ENCODE results near the gene USP20. TPM values are rescaled to one million over a fixed set of nuclear protein-coding genes. Genes with fewer than 3 reads are reported as not detected.

Gene USP20
- total RNA-seq, 4 donors from 2014 or later = 23.9 to 61.8 (median 52.0) TPM

DNA sequence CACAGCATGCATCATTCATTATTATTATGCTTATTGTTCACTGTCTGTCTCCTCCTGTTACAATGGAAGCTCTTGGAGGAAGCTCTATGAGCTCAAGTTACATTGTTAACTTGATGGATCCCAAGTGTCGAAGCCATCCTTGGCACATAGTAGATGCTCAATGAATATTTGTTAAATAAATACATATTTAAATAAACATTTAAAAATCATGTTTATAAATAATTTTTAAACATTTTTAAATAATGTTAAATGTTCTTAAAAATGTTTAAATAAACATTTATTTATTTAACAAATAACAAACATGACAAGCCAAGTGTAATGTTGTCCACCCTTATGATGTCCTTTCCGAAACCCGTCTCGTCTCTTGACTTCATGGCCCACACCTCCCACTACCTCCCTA is 69.5 kb downstream of the USP20 start:
- DNase-seq = no peak
- Histone ChIP-seq H3K36me3 (peaks cover 53 to 54% of the 10 kb centered on the region in 2 donors), H3K4me3 (replicated peaks in 1 of 3) (no peak overlapping the region), H3K4me1 (no peaks in the 10 kb centered on the region), H3K9me3 (no peaks in the 10 kb centered on the region), H3K27me3 (no peaks in the 10 kb centered on the region), H3K27ac (no peak overlapping the region)
- no peak for TF ChIP-seq POLR2A (IDR thresholded peaks at IDR 0.05)
- TF ChIP-seq, protein P1, sequence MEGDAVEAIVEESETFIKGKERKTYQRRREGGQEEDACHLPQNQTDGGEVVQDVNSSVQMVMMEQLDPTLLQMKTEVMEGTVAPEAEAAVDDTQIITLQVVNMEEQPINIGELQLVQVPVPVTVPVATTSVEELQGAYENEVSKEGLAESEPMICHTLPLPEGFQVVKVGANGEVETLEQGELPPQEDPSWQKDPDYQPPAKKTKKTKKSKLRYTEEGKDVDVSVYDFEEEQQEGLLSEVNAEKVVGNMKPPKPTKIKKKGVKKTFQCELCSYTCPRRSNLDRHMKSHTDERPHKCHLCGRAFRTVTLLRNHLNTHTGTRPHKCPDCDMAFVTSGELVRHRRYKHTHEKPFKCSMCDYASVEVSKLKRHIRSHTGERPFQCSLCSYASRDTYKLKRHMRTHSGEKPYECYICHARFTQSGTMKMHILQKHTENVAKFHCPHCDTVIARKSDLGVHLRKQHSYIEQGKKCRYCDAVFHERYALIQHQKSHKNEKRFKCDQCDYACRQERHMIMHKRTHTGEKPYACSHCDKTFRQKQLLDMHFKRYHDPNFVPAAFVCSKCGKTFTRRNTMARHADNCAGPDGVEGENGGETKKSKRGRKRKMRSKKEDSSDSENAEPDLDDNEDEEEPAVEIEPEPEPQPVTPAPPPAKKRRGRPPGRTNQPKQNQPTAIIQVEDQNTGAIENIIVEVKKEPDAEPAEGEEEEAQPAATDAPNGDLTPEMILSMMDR (IDR thresholded peaks at IDR 0.05) = no peak
- WGBS, 2 donors = 95 to 96% methylated on average over 4 of the region's 4 CpGs
- intact Hi-C loops (cut with DNase I) = no loop called here

DNA sequence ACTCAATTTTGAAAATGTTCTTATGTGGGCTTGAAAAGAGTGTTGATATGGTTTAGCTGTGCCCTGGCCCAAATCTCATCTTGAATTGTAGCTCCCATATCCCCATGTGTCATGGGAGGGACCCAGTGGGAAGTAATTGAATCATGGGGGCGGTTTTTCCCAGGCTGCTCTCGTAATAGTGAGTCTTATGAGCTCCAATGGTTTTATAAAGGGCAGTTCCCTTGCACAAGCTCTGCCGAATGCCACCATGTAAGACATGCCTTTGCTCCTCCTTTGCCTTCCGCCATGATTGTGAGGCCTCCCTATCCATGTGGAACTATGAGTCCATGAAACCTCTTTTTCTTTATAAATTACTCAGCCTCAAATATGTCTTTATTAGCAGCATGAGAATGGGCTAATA is 71.0 kb downstream of the USP20 start:
- Histone ChIP-seq H3K4me3 (replicated peaks in 1 of 3) (no peak overlapping the region), H3K27ac (no peak overlapping the region), H3K9me3 (no peaks in the 10 kb centered on the region), H3K36me3 (peaks cover 43 to 46% of the 10 kb centered on the region in 2 donors), H3K4me1 (no peaks in the 10 kb centered on the region), H3K27me3 (no peaks in the 10 kb centered on the region)
- WGBS, 2 donors = 97% methylated on average over 4 of the region's 4 CpGs
- DNase-seq = no peak
- no peak for TF ChIP-seq POLR2A (IDR thresholded peaks at IDR 0.05)
- intact Hi-C loops (cut with DNase I) = no loop called here

DNA sequence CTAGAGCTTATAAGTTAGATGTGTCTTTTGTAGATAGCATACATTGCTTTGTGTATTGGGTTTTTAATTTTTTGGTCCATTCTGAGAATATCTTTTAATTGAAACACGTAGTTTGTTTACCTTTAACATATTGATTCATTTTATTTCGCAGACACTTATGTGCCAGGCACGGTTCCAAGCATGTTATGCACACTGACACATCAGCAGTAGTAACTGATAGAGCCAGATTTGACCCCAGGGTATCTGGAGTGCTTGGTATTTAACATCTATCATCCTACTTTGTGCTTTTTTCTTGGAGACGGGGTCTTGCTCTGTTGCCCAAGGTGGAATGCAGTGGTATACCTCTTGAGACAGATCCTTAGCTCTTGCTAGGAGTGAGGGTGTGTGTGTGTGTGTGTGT is 71.9 kb downstream of the USP20 start:
- intact Hi-C loops (cut with DNase I) = no loop called here
- H3K36me3 ChIP-seq = peaks cover 35 to 44% of the 10 kb centered on the region in 2 donors
- no peak overlapping the region for H3K27ac ChIP-seq
- TF ChIP-seq POLR2A (IDR thresholded peaks at IDR 0.05) = no peak
- TF ChIP-seq, protein P1 (IDR thresholded peaks at IDR 0.05) = no peak
- H3K9me3 ChIP-seq = no peaks in the 10 kb centered on the region
- H3K27me3 ChIP-seq = no peaks in the 10 kb centered on the region
- H3K4me3 ChIP-seq (replicated peaks in 1 of 3) = no peak overlapping the region
- 96 to 97% methylated on average over 4 of the region's 4 CpGs for WGBS, 2 donors
- H3K4me1 ChIP-seq = no peaks in the 10 kb centered on the region
- DNase-seq = no peak

DNA sequence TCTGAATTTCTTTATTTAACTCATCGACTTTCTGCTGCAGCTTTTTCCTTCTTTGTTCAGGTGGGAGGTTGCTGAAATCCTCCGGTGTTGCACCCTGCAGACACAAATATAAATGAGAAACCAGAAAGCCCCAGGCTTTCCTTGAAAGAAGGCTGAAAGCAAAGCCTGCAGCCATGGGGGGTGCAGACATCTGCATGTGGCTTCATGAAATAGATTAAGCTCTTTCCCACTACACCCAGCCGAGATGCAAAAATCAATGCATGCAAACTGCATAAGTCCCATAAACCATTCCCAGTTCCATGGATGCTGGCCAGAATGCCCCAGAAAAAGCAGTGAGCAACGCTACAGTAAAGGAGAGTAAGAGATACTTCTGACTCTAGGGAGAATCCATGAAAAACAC is 73.6 kb downstream of the USP20 start:
- no peak overlapping the region for H3K4me3 ChIP-seq (replicated peaks in 1 of 3)
- no peaks in the 10 kb centered on the region for H3K9me3 ChIP-seq
- no peak for TF ChIP-seq POLR2A (IDR thresholded peaks at IDR 0.05)
- TF ChIP-seq, protein P1 (IDR thresholded peaks at IDR 0.05) = no peak
- H3K36me3 ChIP-seq = peaks cover 26 to 35% of the 10 kb centered on the region in 2 donors
- H3K27ac ChIP-seq = no peak overlapping the region
- 79 to 86% methylated on average over 4 of the region's 4 CpGs for WGBS, 2 donors
- H3K27me3 ChIP-seq = no peaks in the 10 kb centered on the region
- intact Hi-C loops (cut with DNase I) = no loop called here
- no peaks in the 10 kb centered on the region for H3K4me1 ChIP-seq
- DNase-seq = no peak

DNA sequence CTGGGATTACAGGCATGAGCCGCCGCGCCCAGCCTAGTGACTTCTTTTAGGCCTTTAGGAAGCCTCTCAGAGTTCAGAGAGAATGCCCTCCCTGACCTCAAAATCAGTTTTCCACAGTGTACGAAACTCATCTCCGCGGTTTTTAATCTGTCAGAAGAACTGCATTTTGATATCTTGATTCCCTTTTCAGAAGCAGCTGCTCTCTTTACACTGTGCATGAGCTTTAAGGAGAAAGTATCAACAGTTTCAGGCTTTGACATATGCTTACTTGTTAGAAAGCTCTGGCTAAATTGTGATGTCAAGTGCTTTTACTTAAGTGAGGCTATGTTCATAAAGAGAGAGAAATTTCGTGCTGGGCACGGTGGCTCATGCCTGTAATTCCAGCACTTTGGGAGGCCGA is 74.6 kb downstream of the USP20 start:
- H3K4me1 ChIP-seq = no peaks in the 10 kb centered on the region
- no peaks in the 10 kb centered on the region for H3K27me3 ChIP-seq
- no peaks in the 10 kb centered on the region for H3K9me3 ChIP-seq
- intact Hi-C loops (cut with DNase I) = no loop called here
- WGBS, 2 donors = 93 to 98% methylated on average over 9 of the region's 9 CpGs
- H3K27ac ChIP-seq = no peak overlapping the region
- no peak overlapping the region for H3K4me3 ChIP-seq (replicated peaks in 1 of 3)
- DNase-seq = no peak
- peaks cover 26 to 35% of the 10 kb centered on the region in 2 donors for H3K36me3 ChIP-seq
- TF ChIP-seq POLR2A (IDR thresholded peaks at IDR 0.05) = no peak
- TF ChIP-seq, protein P1 (IDR thresholded peaks at IDR 0.05) = no peak

Measured in thyroid gland (tissue), 4 donors.